ENCODE data around the gene MEN1.
A peak's percentile ranks its signal among the peaks of the same experiment; 100 is the strongest.

DNA sequence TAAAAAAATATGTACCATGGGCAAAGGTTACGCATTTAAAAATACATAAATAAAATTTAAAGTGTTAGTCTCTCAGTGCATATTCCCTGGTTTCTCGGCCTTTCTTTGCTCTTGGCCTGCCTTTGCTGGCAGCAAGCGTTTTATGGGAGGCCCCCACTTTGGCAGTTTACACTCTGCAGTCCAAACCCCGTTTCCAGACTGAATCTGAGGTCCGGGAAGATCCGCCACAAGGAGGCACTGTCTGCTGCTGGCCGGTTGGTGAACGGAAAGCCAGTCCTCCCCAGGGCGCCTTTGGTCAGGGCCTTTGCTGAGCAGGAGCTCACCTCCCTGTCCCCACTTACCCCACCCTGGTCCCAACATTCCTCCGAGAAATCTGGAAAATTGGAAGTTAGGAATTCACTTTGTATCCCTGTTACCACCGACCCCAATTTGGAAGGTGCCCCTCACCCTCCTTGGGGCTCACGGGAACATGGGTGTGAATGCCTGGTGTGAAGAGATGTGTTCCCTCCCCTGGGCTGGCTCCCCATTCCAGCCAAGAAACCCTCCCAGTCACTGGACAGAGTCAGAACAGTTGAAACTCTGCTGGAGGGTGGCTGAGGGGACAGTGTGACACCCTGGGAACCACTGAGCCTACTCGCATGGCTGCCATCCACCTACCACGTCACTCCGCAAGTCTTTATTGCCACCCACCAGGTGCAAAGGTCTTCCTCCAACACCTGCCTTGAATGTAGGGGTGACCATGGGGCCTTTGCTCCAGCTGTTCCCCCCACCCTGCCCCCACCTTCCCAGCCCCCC lies 22.6 kb downstream of the MEN1 start:
- TF ChIP-seq POLR2A (IDR thresholded peaks at IDR 0.05): no peak
- peak; percentile 31 to 70 (median 56) for TF ChIP-seq CTCF (IDR thresholded peaks at IDR 0.05)
